Body of pancreas (tissue), 4 donors: Measurements from ENCODE around the gene PTPRF. TPM values are rescaled to one million over a fixed set of nuclear protein-coding genes. Genes with fewer than 3 reads are reported as not detected.

Experiments
- ATAC-seq: fragments of 150-250 bp; one replicate; pipeline ENCODE4 v1.9.1; 2016
- DNase-seq, 4 donors: peaks; one replicate each; pipeline ENCODE4 v3.0.0-alpha.2; 2019
- H3K27ac ChIP-seq, 4 donors: fragments of 200-600 bp; sonication (generic); 1 replicate in 3 of 4; 2 replicates in 1 of 4; pipeline versions ENCODE4 v1.5.1 to v1.6.1; 2016 to 2019; ENCODE audit warnings: mild to moderate bottlenecking in 1 of 4, mixed read lengths in 1 of 4, moderate library complexity in 1 of 4
- H3K27me3 ChIP-seq, 2 donors: fragments of 200-600 bp; sonication (generic); one replicate each; pipeline ENCODE4 v1.6.0; 2016; ENCODE audit warnings: mild to moderate bottlenecking in 1 of 2
- H3K36me3 ChIP-seq, 2 donors: fragments of 200-600 bp; sonication (generic); replicated peaks in 1 of 2; 2 replicates each; pipeline ENCODE4 v1.5.1; 2016; ENCODE audit warnings: low read depth in 2 of 2; ENCODE audit not compliant: insufficient read depth in 1 of 2
- H3K4me1 ChIP-seq: fragments of 200-600 bp; sonication (generic); one replicate; pipeline ENCODE4 v1.6.0; 2016
- H3K4me3 ChIP-seq, 2 donors: fragments of 200-600 bp; sonication (generic); 1 replicate in 1 of 2; 2 replicates in 1 of 2; pipeline ENCODE4 v1.5.1; 2016 to 2019
- H3K9me3 ChIP-seq, 3 donors: fragments of 200-600 bp; sonication (generic); 1 replicate in 2 of 3; 2 replicates in 1 of 3; pipeline ENCODE4 v1.5.1; 2016
- POLR2A ChIP-seq, 3 donors: fragments of 450-650 bp; IDR thresholded peaks; one replicate each; pipeline ENCODE4 v1.6.1; 2016; ENCODE audit warnings: antibody characterized with exemption in 3 of 3, mild to moderate bottlenecking in 2 of 3
- WGBS, 2 donors: methylation state at CpG; one replicate each; pipeline ENCODE4 v1.1.5; 2017; 5-methylcytosine and 5-hydroxymethylcytosine counted together
- intact Hi-C: fragments of 100-400 bp; cut with DNase I; formaldehyde crosslinking; loops from one replicate; pipeline ENCODE4 v1.15.1; 2023
- total RNA-seq, 2 donors: library from RNA; depleted of rRNA; stranded (reverse); fragments of >200 nt; gene quantifications; one replicate each; pipeline ENCODE4 v1.1.0, GENCODE V29; 2016
- TF ChIP-seq, protein P1 (sequence below), 7 experiments: fragments of 450-650 bp in 4 of 7; fragments of 200-600 bp in 3 of 7; sonication (generic) in 3 of 7; IDR thresholded peaks; one replicate each; pipeline ENCODE4 v1.5.1; 2016 to 2019; ENCODE audit warnings: antibody characterized with exemption in 7 of 7

The PTPRF gene
- total RNA-seq, 2 donors from 2014 or later, result 81.7 to 89.0 TPM

GRCh38 chr1:43543567-43543966 lies 12.9 kb downstream of the PTPRF start:
- Histone ChIP-seq H3K27ac (peak overlapping the region; percentile 59 to 93 (median 82)), H3K36me3 (no peaks in the 10 kb centered on the region), H3K4me3 (no peak overlapping the region), H3K27me3 (no peaks in the 10 kb centered on the region), H3K4me1 (peaks cover 88% of the 10 kb centered on the region), H3K9me3 (no peaks in the 10 kb centered on the region)
- no peak for TF ChIP-seq POLR2A (IDR thresholded peaks at IDR 0.05)
- TF ChIP-seq, protein P1, sequence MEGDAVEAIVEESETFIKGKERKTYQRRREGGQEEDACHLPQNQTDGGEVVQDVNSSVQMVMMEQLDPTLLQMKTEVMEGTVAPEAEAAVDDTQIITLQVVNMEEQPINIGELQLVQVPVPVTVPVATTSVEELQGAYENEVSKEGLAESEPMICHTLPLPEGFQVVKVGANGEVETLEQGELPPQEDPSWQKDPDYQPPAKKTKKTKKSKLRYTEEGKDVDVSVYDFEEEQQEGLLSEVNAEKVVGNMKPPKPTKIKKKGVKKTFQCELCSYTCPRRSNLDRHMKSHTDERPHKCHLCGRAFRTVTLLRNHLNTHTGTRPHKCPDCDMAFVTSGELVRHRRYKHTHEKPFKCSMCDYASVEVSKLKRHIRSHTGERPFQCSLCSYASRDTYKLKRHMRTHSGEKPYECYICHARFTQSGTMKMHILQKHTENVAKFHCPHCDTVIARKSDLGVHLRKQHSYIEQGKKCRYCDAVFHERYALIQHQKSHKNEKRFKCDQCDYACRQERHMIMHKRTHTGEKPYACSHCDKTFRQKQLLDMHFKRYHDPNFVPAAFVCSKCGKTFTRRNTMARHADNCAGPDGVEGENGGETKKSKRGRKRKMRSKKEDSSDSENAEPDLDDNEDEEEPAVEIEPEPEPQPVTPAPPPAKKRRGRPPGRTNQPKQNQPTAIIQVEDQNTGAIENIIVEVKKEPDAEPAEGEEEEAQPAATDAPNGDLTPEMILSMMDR (IDR thresholded peaks at IDR 0.05), result no peak
- no peak for ATAC-seq
- intact Hi-C loops, result no loop called here
- no peak for DNase-seq
- 82 to 83% methylated on average over 5 to 8 of the region's 8 CpGs for WGBS, 2 donors

GRCh38 chr1:43545339-43545694 lies 14.6 kb downstream of the PTPRF start:
- ATAC-seq, result no peak
- intact Hi-C loops, result no loop called here
- Histone ChIP-seq H3K27me3 (no peaks in the 10 kb centered on the region), H3K4me3 (no peak overlapping the region), H3K36me3 (no peaks in the 10 kb centered on the region), H3K9me3 (no peaks in the 10 kb centered on the region), H3K4me1 (peaks cover 98% of the 10 kb centered on the region), H3K27ac (peak overlapping the region; percentile 62 to 93 (median 92))
- TF ChIP-seq, protein P1 (IDR thresholded peaks at IDR 0.05), result no peak
- no peak for TF ChIP-seq POLR2A (IDR thresholded peaks at IDR 0.05)
- no peak for DNase-seq
- 45 to 51% methylated on average over 8 to 11 of the region's 12 CpGs for WGBS, 2 donors

- H3K4me3 ChIP-seq, result no peak overlapping the region
Measured at GRCh38 chr1:43545695-43546387, 15.2 kb downstream of the PTPRF start.

DNA sequence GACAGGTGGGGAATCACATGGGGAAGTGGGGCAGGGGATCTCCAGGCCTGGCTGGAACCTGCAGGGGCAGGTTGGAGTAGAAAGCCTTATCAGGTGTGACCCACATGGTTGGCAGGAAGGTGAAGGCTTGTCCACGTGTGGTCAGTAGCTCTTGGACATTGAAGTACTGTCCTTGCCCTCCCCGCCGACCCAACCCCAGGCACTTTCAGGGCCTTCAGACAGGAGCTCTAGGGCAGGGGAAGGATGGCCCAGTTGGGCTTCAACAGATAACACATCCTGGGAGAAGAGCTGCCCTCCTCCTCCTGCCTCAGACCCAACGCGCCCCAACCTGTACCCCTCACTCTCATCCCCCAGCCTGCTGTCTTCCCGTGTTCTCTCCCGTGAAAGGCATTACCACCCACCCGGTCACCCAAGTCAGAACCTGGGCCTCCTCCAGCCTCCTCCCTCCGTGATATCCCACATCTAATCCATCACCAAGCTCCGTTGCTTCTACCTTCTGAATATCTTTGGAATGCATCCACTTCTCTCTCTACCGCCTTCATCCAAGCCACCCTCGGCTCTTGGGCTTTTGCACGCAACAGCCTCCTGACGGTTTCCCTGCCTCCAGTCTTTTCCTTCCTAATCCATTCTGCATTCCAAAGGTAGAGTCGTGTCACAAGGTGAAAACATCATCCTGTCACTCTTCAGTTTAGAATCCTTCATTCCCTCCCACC lies 15.9 kb downstream of the PTPRF start:
- ATAC-seq, result no peak
- no peak for TF ChIP-seq POLR2A (IDR thresholded peaks at IDR 0.05)
- Histone ChIP-seq H3K27me3 (no peaks in the 10 kb centered on the region), H3K4me3 (no peak overlapping the region), H3K4me1 (peaks cover 98% of the 10 kb centered on the region), H3K27ac (peak overlapping the region; percentile 76 to 93 (median 92)), H3K36me3 (no peaks in the 10 kb centered on the region), H3K9me3 (no peaks in the 10 kb centered on the region)
- intact Hi-C loops, result no loop called here
- 66 to 75% methylated on average over 14 to 15 of the region's 15 CpGs for WGBS, 2 donors
- DNase-seq, result no peak

More at GRCh38 chr1:43545695-43546387, 15.2 kb downstream of the PTPRF start:
- Histone ChIP-seq H3K27ac (peak overlapping the region; percentile 76 to 93 (median 92)), H3K9me3 (no peaks in the 10 kb centered on the region), H3K36me3 (no peaks in the 10 kb centered on the region), H3K27me3 (no peaks in the 10 kb centered on the region), H3K4me1 (peaks cover 98% of the 10 kb centered on the region)
- 13 to 22% methylated on average over 6 to 12 of the region's 12 CpGs for WGBS, 2 donors
- no peak for TF ChIP-seq POLR2A (IDR thresholded peaks at IDR 0.05)
- TF ChIP-seq, protein P1 (IDR thresholded peaks at IDR 0.05), result no peak
- intact Hi-C loops, result no loop called here
- ATAC-seq (peak; percentile 76), DNase-seq (peak; percentile 98 to 99 (median 98))

DNA sequence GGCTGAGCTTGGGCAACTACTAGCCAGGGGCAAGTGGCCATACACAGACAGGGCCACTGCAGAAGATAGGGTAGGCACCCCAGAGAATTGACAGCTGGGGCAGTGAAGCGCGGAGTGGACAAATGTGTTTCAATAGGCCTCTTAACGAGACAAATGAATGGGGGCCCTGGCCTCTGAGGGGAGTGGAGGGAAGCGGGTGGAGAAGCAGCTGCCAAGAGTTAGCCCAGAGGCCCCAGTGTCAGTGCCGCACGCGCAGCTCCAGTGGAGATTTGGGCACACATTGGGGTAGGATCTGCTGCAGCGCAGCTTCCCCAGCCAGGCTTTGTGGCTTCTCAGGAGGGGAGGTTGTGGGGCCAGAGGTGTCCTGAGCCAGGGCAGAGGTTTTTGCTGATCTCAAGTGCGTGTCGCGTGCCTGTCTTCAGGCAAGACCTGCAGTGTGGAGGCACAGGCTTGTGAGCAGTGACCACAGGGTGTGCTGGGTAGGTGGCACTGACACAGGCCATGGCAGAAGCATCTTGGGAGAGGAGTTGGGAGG lies 16.9 kb downstream of the PTPRF start:
- 74 to 75% methylated on average over 11 of the region's 11 CpGs for WGBS, 2 donors
- intact Hi-C loops, result no loop called here
- no peaks in the 10 kb centered on the region for H3K36me3 ChIP-seq
- peaks cover 98% of the 10 kb centered on the region for H3K4me1 ChIP-seq
- H3K9me3 ChIP-seq, result no peaks in the 10 kb centered on the region
- H3K27me3 ChIP-seq, result no peaks in the 10 kb centered on the region
- ATAC-seq (no peak), DNase-seq (no peak)
- H3K4me3 ChIP-seq, result no peak overlapping the region
- TF ChIP-seq POLR2A (IDR thresholded peaks at IDR 0.05), result no peak
- TF ChIP-seq, protein P1 (IDR thresholded peaks at IDR 0.05), result no peak
- H3K27ac ChIP-seq, result peak overlapping the region; percentile 39 to 93 (median 92)
